ENCODE data around the gene UBE2J2. TPM values are rescaled to one million over a fixed set of nuclear protein-coding genes. Genes with fewer than 3 reads are reported as not detected.

The UBE2J2 gene
- total RNA-seq, 1 donor from 2014 or later = 65.1 TPM

- TF ChIP-seq CTCF (IDR thresholded peaks at IDR 0.05; ENCODE audit: insufficient read depth, low read length, poor library complexity, severe bottlenecking) = no peak
- Histone ChIP-seq H3K36me3 (ENCODE audit: control insufficient read depth, insufficient read depth, low read length) (peaks cover 4% of the 10 kb centered on the region), H3K27me3 (ENCODE audit: control insufficient read depth, insufficient read depth, low read length) (no peaks in the 10 kb centered on the region), H3K4me3 (ENCODE audit: low read depth, low read length) (peak within 1 kb of the TSS; percentile 87)
- DNase-seq (ENCODE audit: low read depth) = no peak
Measured at GRCh38 chr1:1232208-1232795, 41.4 kb downstream of the UBE2J2 start, which contains the start of gene B3GALT6. Gene B3GALT6, plus strand, starts transcription at chr1:1232237. Its CDS starts 42 bp downstream, at chr1:1232279.

- H3K4me3 ChIP-seq (ENCODE audit: low read depth, low read length) = peak within 1 kb of the TSS; percentile 87
- no peaks in the 10 kb centered on the region for H3K27me3 ChIP-seq (ENCODE audit: control insufficient read depth, insufficient read depth, low read length)
- TF ChIP-seq CTCF (IDR thresholded peaks at IDR 0.05; ENCODE audit: insufficient read depth, low read length, poor library complexity, severe bottlenecking) = no peak
- peak; percentile 77 for DNase-seq (ENCODE audit: low read depth)
- peaks cover 6% of the 10 kb centered on the region for H3K36me3 ChIP-seq (ENCODE audit: control insufficient read depth, insufficient read depth, low read length)
Measured at GRCh38 chr1:1231400-1232207, 42.0 kb downstream of the UBE2J2 start, which contains the start of gene SDF4. Gene SDF4, minus strand, starts transcription at chr1:1232001. Its CDS starts 3,229 bp downstream, at chr1:1228772.

- H3K36me3 ChIP-seq (ENCODE audit: control insufficient read depth, insufficient read depth, low read length) = peaks cover 6% of the 10 kb centered on the region
- no peaks in the 10 kb centered on the region for H3K27me3 ChIP-seq (ENCODE audit: control insufficient read depth, insufficient read depth, low read length)
- no peak for DNase-seq (ENCODE audit: low read depth)
- peak; percentile 37 for TF ChIP-seq CTCF (IDR thresholded peaks at IDR 0.05; ENCODE audit: insufficient read depth, low read length, poor library complexity, severe bottlenecking)
- peak overlapping the region; percentile 87 for H3K4me3 ChIP-seq (ENCODE audit: low read depth, low read length)
Measured at GRCh38 chr1:1230656-1231399, 42.8 kb downstream of the UBE2J2 start.

- Histone ChIP-seq H3K27me3 (ENCODE audit: control insufficient read depth, insufficient read depth, low read length) (no peaks in the 10 kb centered on the region), H3K36me3 (ENCODE audit: control insufficient read depth, insufficient read depth, low read length) (peaks cover 6% of the 10 kb centered on the region), H3K4me3 (ENCODE audit: low read depth, low read length) (no peak overlapping the region)
- TF ChIP-seq CTCF (IDR thresholded peaks at IDR 0.05; ENCODE audit: insufficient read depth, low read length, poor library complexity, severe bottlenecking) = no peak
- no peak for DNase-seq (ENCODE audit: low read depth)
Measured at GRCh38 chr1:1229770-1230169, 43.9 kb downstream of the UBE2J2 start.

- TF ChIP-seq CTCF (IDR thresholded peaks at IDR 0.05; ENCODE audit: insufficient read depth, low read length, poor library complexity, severe bottlenecking) = no peak
- no peak overlapping the region for H3K4me3 ChIP-seq (ENCODE audit: low read depth, low read length)
- DNase-seq (ENCODE audit: low read depth) = no peak
- H3K27me3 ChIP-seq (ENCODE audit: control insufficient read depth, insufficient read depth, low read length) = no peaks in the 10 kb centered on the region
- H3K36me3 ChIP-seq (ENCODE audit: control insufficient read depth, insufficient read depth, low read length) = peaks cover 6% of the 10 kb centered on the region
Measured at GRCh38 chr1:1228596-1229321, 44.9 kb downstream of the UBE2J2 start.

Measured in kidney epithelial cell (primary cell).